Mucosa of gallbladder (tissue), 1 donor: ENCODE measurements around the gene STAB2. TPM values are rescaled to one million over a fixed set of nuclear protein-coding genes. Genes with fewer than 3 reads are reported as not detected.
A peak's percentile ranks its signal among the peaks of the same experiment; 100 is the strongest.

Experiments used
- DNase-seq: peaks from one replicate; pipeline ENCODE4 v3.0.0-alpha.2; 2020; ENCODE audit warnings: low spot score
- total RNA-seq: library from RNA; stranded (reverse); gene quantifications from one replicate; pipeline ENCODE4 v1.2.1, GENCODE V29; 2021
- donor health status: DM: no; HTN: no; CAD: no.

Gene STAB2
- total RNA-seq, 1 donor from 2014 or later, result 1.4 TPM

- DNase-seq, result no peak
Observed at GRCh38 chr12:103748875-103749274, 161.8 kb downstream of the STAB2 start.

GRCh38 chr12:103751171-103751570 lies 164.1 kb downstream of the STAB2 start:
- DNase-seq, result no peak

DNA sequence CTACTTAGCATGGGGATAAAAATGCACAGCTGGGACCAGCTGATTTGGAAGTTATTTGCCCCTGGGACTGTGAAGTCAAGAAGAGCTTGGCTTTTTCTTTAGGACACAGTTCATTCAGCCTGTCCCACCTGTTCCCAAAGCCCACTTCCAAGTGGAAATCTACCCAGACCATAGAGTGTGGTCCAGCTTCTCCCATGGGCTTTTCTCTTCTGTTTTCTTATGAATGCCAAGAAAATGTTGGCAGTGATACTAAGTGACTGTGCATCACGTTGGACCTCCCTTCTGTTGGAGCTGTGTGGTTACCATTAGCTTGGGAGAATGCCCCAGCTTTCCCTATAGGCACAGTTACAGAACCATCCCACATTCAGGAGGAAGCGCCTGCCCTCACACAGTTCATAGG lies 164.5 kb downstream of the STAB2 start:
- DNase-seq, result no peak

GRCh38 chr12:103755425-103755824 lies 168.4 kb downstream of the STAB2 start:
- no peak for DNase-seq

DNA sequence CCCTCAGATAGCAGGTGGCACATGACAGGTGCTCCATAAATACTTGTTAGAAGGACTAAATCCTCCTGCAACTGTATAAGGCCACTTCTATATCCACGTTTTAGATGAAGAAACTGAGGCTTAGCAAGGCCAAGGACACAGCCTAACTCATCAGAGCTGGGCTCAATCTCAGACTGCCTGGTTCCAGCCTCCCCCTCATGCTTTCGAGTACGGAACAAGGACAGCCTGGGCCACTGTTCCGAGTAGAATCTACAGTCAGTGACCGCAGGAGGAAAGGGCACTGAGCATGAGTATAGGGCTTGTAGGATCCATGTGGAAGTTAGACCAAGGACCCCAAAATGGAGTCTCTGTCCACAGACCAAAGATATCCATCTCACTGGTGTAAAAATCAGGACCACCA lies 169.4 kb downstream of the STAB2 start:
- DNase-seq, result no peak

- no peak for DNase-seq
Observed at GRCh38 chr12:103757248-103757647, 170.2 kb downstream of the STAB2 start.

DNA sequence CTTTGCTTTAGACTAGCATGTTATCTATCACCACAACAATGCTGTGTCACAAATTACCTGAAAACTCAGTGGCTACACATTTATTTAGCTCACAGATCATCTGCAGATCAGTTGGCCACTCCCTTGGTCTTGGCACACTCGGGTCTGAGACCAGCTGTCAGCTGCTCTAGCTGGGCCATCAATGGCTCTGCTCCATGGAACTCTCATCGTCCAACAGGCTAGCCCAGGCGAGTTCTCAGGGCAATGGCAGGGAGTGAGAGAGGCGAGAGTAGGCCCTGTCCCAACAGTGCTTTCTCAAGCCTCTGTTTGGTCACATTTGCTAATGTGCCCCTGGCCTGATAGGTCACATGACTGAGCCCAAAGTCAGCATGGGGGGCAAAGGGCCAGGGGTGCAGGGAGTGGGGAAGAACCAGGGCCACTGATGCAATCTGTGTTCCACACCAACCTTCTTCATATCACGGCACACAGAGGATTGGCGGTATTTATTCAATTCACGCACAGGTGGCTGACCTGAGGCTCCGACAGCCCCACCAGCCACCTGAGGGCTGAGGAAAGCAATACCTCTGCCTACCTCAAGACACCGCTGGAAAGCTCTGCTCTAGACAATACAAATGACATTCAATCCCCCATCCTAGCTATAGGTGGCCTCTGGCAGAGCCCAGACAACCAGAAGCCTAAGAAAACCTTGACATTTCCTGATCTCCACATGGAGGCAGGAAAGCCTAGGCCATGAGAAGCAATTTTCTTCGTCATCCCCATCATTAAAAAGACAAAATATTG lies 171.4 kb downstream of the STAB2 start:
- DNase-seq, result no peak

DNA sequence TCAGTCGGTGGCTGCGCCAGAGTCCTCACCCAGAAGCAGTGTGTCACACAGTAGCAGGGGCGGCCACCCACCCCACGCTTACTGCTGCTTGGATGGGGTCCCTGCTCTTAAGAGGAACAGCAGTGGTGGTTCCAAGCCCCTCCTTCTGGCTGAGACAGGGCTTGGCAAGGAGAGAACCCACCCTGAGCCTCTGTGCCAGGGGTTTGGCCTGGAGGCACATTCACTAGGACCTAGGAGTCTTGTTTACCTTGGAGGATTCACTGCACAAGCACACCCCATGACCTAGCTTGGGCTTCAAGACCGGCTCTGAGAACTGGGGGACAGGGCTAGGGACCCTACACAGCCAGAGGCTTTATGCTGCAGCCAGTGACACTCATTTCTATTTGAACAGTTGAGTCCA lies 175.4 kb downstream of the STAB2 start:
- no peak for DNase-seq

DNA sequence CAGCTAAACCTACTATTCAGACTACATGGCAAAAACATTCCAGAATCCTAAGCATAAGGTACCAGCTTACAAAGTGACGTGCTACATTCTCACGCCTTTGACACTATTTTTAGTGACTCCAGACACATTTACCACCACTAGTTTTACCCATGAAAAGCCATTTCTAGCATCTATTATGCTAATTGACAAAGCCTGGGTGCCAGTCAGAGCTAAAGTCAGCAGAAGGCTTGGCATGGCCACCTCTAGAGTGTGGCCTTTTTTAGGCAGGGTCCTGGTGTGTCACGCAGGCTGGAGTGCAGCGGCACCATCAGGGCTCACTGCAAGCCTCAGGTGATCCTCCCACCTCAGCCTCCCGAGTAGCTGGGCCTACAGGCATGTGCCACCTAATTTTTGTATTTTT lies 178.2 kb downstream of the STAB2 start:
- no peak for DNase-seq

DNA sequence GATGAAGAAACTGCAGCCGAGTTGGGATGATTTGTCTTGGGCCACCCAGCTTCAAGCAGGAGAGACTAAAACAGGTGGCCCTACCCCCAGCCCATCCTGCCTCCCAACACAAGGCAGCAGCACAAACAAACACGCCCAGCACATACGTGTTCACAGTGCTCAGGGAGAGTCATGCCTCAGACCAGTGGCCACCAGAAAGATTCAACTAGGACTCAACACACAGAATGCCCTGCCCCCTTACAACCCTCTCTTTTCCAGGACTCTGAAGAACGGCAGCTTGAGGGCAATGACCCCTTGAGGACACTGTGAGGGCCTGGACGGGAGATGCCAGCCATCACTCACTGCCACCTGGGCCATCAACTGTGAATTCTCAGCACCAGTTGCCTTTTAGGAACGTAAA lies 179.0 kb downstream of the STAB2 start:
- DNase-seq, result no peak

- no peak for DNase-seq
Observed at GRCh38 chr12:103768467-103769123, 181.5 kb downstream of the STAB2 start.

GRCh38 chr12:103769240-103769945 lies 182.3 kb downstream of the STAB2 start:
- no peak for DNase-seq

DNA sequence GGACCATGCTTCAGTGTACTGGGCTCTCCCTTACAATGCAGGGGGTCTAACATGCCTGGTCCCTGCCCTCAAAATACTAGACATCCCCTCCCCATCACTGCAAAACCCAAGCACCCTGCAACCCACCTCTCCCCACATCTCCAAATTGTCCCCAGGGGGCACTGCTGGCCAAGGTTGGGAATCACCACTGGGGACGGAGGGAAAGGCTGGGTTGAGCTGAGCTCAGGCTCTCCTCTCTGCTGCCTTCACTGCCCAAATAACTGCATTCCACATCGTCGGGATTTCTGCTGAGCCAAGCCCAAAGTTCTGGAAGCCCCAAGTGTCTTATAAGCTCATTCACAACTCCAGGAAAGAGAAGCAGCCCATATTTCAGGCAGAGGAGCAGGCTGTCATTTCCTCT lies 184.4 kb downstream of the STAB2 start:
- DNase-seq, result peak; percentile 34

DNA sequence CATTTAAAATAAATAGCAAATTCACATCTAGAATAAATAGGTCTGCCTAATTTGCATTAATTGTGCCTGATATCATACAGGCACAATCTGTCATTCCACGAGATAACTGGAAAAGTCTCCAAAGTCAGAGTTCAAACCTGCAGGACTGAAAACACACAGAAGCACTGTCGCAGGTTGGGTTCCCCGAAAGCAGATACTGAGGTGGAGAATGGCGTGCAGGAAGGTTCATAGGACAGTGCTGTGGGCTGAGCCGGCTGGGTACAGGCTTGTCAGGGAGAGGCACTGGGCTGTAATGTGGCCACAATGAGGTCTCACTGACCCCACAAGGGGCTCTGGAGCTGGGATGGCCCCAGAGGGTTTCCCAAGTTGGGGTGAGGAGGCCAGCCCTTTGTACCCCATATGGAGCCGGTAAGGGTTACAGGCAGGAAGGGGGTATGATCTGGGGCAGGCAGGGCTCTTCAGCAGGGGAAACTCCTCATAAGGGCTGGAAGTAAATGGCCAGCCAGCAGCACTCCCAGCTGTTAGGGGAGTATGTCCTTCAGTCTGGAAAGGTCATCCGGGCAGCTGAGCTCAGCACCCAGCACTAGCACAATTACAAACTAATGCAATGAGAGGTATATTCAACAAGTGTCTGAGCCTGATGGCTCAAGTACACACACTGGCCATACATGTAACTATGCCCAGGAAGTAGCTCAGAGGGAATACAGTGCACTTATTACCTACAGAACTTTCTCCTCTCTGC lies 185.5 kb downstream of the STAB2 start:
- DNase-seq, result no peak

GRCh38 chr12:103773109-103773910 lies 186.2 kb downstream of the STAB2 start:
- DNase-seq, result no peak

DNA sequence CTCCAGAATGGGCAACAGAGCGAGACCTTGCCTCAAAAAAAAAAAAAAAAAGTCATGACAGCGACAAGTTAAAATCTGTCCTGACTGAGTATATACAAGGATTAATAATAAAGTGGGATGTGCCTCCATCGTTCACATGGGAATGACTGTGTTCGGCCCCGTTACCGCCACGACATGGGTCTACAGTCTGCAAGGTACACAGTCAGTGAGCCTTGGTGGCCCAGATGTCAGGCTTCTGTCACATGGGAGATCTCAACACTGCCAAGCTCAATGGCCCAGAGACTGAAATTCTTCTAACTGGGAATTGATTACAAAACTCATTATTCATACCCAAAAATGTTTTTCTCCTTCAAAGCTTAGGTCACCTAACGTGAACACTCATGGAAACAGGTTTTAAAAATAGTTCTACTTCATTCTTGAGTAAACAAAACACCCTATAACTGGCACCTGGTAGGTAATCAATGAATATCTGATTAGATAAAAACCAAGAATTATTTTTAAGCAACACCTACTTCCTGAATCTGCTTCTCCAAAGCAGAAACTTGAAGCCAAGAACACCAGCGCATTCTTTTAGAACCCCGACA lies 188.0 kb downstream of the STAB2 start:
- DNase-seq, result peak; percentile 34

- DNase-seq, result no peak
Observed at GRCh38 chr12:103778781-103779180, 191.7 kb downstream of the STAB2 start.

- no peak for DNase-seq
Observed at GRCh38 chr12:103779410-103780092, 192.5 kb downstream of the STAB2 start.

- DNase-seq, result no peak
Observed at GRCh38 chr12:103780093-103780440, 193.0 kb downstream of the STAB2 start.

DNA sequence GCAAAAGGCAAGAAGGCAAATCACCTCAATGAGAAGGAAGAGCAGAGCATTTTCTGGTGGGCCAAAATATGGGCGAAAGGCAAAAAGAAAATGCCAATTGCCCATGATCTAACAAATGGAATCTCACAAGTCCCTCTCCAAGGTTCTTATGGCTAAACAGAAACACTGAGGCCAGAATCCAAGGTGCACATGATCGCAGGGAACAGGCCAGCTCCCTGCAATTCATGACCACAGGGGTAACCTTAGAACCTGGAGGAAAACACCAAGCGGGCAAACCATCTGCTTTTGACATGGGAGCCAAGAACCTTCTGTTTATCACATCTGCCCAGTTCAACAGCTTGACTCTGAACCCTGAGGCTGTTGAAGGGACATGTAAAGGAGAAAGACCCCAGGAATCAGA lies 193.9 kb downstream of the STAB2 start:
- DNase-seq, result no peak
